ENCODE data around the gene KCNAB1. TPM values are rescaled to one million over a fixed set of nuclear protein-coding genes. Genes with fewer than 3 reads are reported as not detected.
"Not testable (repeated sequence)": the region's sequence is repeated elsewhere in the genome, so short reads cannot be mapped to it uniquely, and the experiment has no call there.

KCNAB1 gene
- total and polyA plus RNA-seq, 4 donors: 0.16 to 2.4 (median 0.72) TPM

DNA sequence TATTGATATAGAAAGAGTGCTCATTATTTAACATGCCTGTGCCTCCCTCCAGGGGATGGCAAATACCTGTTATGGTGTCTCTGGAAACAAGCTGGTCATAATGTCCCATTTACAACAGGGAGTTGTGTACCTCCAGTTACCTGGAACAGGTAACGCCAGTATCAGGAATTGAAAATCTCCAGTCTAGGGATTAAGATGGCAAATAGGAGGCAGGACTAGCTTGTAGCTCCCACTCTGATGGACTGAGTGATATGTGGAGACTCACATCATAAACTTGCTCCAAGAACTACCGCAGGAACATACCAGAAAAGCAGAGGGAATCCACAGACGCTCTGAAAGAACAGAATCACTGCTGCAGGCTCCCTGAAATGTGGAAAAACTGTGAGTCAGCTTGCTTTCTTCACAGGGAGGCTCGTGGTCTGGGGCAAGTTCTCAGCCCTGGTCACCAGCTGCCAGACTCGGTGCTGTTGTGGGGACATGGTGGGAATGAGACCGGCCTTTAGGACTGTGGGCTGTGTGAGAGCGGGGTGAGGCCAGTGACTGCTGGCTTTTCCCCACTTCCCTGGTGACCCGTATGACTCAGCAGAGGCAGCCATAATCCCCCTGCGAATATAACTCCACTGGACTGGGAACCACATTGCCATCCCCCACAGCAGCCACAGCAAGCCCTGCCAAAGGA is 97.4 kb downstream of the KCNAB1 start:
- no peak overlapping the region for H3K9ac ChIP-seq (ENCODE audit: insufficient read depth in 1 of 2, low read length in 2 of 2)
- DNase-seq: no peak
- peaks cover 0 to 3% (median 0%) of the 10 kb centered on the region in 5 donors for H3K4me1 ChIP-seq (ENCODE audit: control insufficient read depth in 5 of 5, insufficient read depth in 5 of 5, low read length in 5 of 5)
- peaks cover 0 to 3% (median 0%) of the 10 kb centered on the region in 4 donors for H3K9me3 ChIP-seq (ENCODE audit: control insufficient read depth in 4 of 4, insufficient read depth in 3 of 4, low read length in 3 of 4)
- no peak overlapping the region for H3K27ac ChIP-seq (ENCODE audit: low read depth in 1 of 2, low read length in 1 of 2)
- TF ChIP-seq, protein P1, sequence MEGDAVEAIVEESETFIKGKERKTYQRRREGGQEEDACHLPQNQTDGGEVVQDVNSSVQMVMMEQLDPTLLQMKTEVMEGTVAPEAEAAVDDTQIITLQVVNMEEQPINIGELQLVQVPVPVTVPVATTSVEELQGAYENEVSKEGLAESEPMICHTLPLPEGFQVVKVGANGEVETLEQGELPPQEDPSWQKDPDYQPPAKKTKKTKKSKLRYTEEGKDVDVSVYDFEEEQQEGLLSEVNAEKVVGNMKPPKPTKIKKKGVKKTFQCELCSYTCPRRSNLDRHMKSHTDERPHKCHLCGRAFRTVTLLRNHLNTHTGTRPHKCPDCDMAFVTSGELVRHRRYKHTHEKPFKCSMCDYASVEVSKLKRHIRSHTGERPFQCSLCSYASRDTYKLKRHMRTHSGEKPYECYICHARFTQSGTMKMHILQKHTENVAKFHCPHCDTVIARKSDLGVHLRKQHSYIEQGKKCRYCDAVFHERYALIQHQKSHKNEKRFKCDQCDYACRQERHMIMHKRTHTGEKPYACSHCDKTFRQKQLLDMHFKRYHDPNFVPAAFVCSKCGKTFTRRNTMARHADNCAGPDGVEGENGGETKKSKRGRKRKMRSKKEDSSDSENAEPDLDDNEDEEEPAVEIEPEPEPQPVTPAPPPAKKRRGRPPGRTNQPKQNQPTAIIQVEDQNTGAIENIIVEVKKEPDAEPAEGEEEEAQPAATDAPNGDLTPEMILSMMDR (IDR thresholded peaks at IDR 0.05; ENCODE audit: control extremely low read depth, extremely low read depth): no peak
- 85 to 93% methylated on average over 9 of the region's 9 CpGs for WGBS, 2 donors
- ATAC-seq (ENCODE audit: insufficient read depth, low FRiP score): no peak
- H3K4me3 ChIP-seq: no peak overlapping the region
- no peaks in the 10 kb centered on the region for H3K27me3 ChIP-seq (ENCODE audit: control insufficient read depth in 3 of 3, insufficient read depth in 3 of 3, low read length in 2 of 3)
- H3K36me3 ChIP-seq (ENCODE audit: control insufficient read depth in 4 of 4, insufficient read depth in 4 of 4, low read length in 4 of 4): no peaks in the 10 kb centered on the region

DNA sequence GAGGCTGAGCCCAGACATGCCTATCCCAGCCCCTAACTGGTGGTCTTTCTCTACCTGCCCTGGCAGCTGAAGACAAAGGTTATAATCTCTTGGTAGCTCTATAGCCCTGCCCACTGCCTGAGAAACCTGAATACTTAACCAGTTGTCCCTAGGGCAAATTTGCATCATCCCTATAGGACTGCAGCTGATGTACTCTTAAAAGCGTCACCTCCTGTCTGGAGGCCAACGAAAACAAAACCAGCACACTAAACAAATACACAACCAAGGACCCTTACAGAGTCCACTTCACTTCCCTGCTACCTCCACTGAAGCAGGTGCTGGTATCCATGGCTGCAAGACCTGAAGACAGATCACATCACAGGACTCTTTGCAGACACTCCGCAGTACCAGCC is 98.0 kb downstream of the KCNAB1 start:
- H3K27me3 ChIP-seq (ENCODE audit: control insufficient read depth in 3 of 3, insufficient read depth in 3 of 3, low read length in 2 of 3): no peaks in the 10 kb centered on the region
- TF ChIP-seq, protein P1 (IDR thresholded peaks at IDR 0.05; ENCODE audit: control extremely low read depth, extremely low read depth): no peak
- H3K9ac ChIP-seq (ENCODE audit: insufficient read depth in 1 of 2, low read length in 2 of 2): no peak overlapping the region
- DNase-seq (peak in 1 of 3 donors; percentile 10), ATAC-seq (ENCODE audit: insufficient read depth, low FRiP score) (no peak)
- H3K4me1 ChIP-seq (ENCODE audit: control insufficient read depth in 5 of 5, insufficient read depth in 5 of 5, low read length in 5 of 5): peaks cover 0 to 3% (median 0%) of the 10 kb centered on the region in 5 donors
- no peaks in the 10 kb centered on the region for H3K36me3 ChIP-seq (ENCODE audit: control insufficient read depth in 4 of 4, insufficient read depth in 4 of 4, low read length in 4 of 4)
- H3K4me3 ChIP-seq: no peak overlapping the region
- WGBS, 2 donors: 68 to 83% methylated on average over 3 of the region's 3 CpGs
- H3K27ac ChIP-seq (ENCODE audit: low read depth in 1 of 2, low read length in 1 of 2): no peak overlapping the region
- H3K9me3 ChIP-seq (ENCODE audit: control insufficient read depth in 4 of 4, insufficient read depth in 3 of 4, low read length in 3 of 4): peaks cover 0 to 3% (median 0%) of the 10 kb centered on the region in 4 donors

DNA sequence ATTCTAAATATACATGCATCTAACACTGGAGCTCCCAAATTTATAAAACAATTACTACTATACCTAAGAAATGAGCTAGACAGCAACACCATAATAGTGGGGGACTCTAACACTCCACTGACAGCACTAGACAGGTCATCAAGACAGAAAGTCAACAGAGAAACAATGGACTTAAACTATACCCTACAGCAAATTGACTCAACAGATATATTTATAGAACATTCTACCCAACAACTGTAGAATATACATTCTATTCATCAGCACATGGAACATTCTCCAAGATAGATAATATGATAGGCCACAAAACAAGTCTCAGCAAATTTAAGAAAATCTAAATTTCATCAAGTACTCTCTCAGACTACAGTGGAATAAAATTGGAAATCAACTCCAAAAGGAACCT is 102.0 kb downstream of the KCNAB1 start:
- not testable (repeated sequence) for H3K27ac ChIP-seq (ENCODE audit: low read depth in 1 of 2, low read length in 1 of 2); DNase-seq; H3K4me3 ChIP-seq; H3K36me3 ChIP-seq (ENCODE audit: control insufficient read depth in 4 of 4, insufficient read depth in 4 of 4, low read length in 4 of 4); H3K4me1 ChIP-seq (ENCODE audit: control insufficient read depth in 5 of 5, insufficient read depth in 5 of 5, low read length in 5 of 5); H3K27me3 ChIP-seq (ENCODE audit: control insufficient read depth in 3 of 3, insufficient read depth in 3 of 3, low read length in 2 of 3); ATAC-seq (ENCODE audit: insufficient read depth, low FRiP score); H3K9me3 ChIP-seq (ENCODE audit: control insufficient read depth in 4 of 4, insufficient read depth in 3 of 4, low read length in 3 of 4); H3K9ac ChIP-seq (ENCODE audit: insufficient read depth in 1 of 2, low read length in 2 of 2)

DNA sequence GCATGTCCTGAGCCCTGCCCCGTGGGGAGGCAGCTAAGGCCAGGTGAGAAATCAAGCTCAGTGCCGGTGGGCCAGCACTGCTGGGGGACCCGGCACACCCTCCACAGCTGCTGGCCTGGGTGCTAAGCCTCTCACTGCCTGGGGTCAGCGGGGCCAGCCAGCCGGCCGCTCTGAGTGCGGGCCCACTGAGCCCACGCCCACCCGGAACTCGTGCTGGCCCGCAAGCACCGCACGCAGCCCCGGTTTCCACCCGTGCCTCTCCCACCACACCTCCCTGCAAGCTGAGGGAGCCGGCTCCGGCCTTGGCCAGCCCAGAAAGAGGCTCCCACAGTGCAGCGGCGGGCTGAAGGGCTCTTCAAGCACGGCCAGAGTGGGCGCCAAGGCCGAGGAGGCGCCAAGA is 103.7 kb downstream of the KCNAB1 start:
- H3K9ac ChIP-seq (ENCODE audit: insufficient read depth in 1 of 2, low read length in 2 of 2); H3K4me3 ChIP-seq; H3K36me3 ChIP-seq (ENCODE audit: control insufficient read depth in 4 of 4, insufficient read depth in 4 of 4, low read length in 4 of 4); H3K27me3 ChIP-seq (ENCODE audit: control insufficient read depth in 3 of 3, insufficient read depth in 3 of 3, low read length in 2 of 3); ATAC-seq (ENCODE audit: insufficient read depth, low FRiP score); H3K27ac ChIP-seq (ENCODE audit: low read depth in 1 of 2, low read length in 1 of 2); H3K4me1 ChIP-seq (ENCODE audit: control insufficient read depth in 5 of 5, insufficient read depth in 5 of 5, low read length in 5 of 5); DNase-seq; H3K9me3 ChIP-seq (ENCODE audit: control insufficient read depth in 4 of 4, insufficient read depth in 3 of 4, low read length in 3 of 4): not testable (repeated sequence)
- 90 to 93% methylated on average over 23 of the region's 23 CpGs for WGBS, 2 donors
